Esophagus squamous epithelium (tissue), 4 donors: ENCODE data around the gene LRRTM1.

Experiments
- POLR2A ChIP-seq, 4 donors: fragments of 450-650 bp; IDR thresholded peaks; one replicate each; pipeline ENCODE4 v1.6.1; 2017; ENCODE audit warnings: antibody characterized with exemption in 4 of 4, mild to moderate bottlenecking in 4 of 4, moderate library complexity in 3 of 4
- TF ChIP-seq, protein P1 (sequence below), 6 experiments: fragments of 450-650 bp in 4 of 6; fragments of 200-600 bp in 2 of 6; sonication (generic) in 2 of 6; IDR thresholded peaks; one replicate each; pipeline ENCODE4 v1.5.1; 2016 to 2019; ENCODE audit warnings: antibody characterized with exemption in 6 of 6, mild to moderate bottlenecking in 4 of 6, moderate library complexity in 4 of 6

DNA sequence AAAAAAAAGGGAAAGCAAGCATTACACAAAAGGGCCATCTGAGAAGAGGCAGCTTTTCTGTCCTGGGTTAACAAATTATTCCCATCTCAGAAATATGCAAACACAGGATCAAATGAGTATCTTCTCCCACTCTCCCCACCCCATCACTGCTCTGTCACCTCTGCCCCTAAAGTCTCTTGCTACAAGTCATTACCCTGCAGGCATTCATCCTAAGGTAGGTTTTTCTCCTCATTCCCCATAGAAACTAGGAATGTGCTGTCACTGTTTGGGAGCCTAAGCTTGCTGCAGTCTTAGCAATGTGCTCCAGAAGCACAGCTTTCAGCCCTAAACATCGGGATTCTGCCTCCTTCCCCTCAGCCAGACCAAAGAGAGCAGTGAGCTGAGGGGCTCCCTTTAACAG lies 3.6 kb downstream of the LRRTM1 start:
- no peak for TF ChIP-seq POLR2A (IDR thresholded peaks at IDR 0.05)
- TF ChIP-seq, protein P1, sequence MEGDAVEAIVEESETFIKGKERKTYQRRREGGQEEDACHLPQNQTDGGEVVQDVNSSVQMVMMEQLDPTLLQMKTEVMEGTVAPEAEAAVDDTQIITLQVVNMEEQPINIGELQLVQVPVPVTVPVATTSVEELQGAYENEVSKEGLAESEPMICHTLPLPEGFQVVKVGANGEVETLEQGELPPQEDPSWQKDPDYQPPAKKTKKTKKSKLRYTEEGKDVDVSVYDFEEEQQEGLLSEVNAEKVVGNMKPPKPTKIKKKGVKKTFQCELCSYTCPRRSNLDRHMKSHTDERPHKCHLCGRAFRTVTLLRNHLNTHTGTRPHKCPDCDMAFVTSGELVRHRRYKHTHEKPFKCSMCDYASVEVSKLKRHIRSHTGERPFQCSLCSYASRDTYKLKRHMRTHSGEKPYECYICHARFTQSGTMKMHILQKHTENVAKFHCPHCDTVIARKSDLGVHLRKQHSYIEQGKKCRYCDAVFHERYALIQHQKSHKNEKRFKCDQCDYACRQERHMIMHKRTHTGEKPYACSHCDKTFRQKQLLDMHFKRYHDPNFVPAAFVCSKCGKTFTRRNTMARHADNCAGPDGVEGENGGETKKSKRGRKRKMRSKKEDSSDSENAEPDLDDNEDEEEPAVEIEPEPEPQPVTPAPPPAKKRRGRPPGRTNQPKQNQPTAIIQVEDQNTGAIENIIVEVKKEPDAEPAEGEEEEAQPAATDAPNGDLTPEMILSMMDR (IDR thresholded peaks at IDR 0.05) = no peak
